H9 (cell line): ENCODE measurements around the gene LENG1. TPM values are rescaled to one million over a fixed set of nuclear protein-coding genes. Genes with fewer than 3 reads are reported as not detected.
A peak's percentile ranks its signal among the peaks of the same experiment; 100 is the strongest.

Experiments
- DNase-seq: peaks from one replicate; pipeline ENCODE4 v3.0.0-alpha.2; 2017
- H2AFZ ChIP-seq: one replicate; pipeline ENCODE4 v1.6.1; 2013; ENCODE audit warnings: mild to moderate bottlenecking, low read length, control low read depth, moderate library complexity
- H2AK5ac ChIP-seq: 2 replicates; pipeline ENCODE4 v1.6.1; 2013; ENCODE audit warnings: low read length, control low read depth, mixed read lengths; ENCODE audit not compliant: insufficient read length
- H2BK120ac ChIP-seq: one replicate; pipeline ENCODE4 v1.6.1; 2013; ENCODE audit warnings: low read depth, mild to moderate bottlenecking, low read length, control low read depth, inconsistent platforms; ENCODE audit not compliant: poor library complexity, severe bottlenecking
- H2BK12ac ChIP-seq: 2 replicates; pipeline ENCODE4 v1.6.1; 2013; ENCODE audit warnings: low read length, control low read depth, mixed read lengths, low read depth; ENCODE audit not compliant: insufficient read length
- H2BK15ac ChIP-seq: 2 replicates; pipeline ENCODE4 v1.6.1; 2013; ENCODE audit warnings: low read depth, low read length, control low read depth
- H2BK20ac ChIP-seq: one replicate; pipeline ENCODE4 v1.6.1; 2013; ENCODE audit warnings: low read depth, mild to moderate bottlenecking, low read length, control low read depth, inconsistent platforms; ENCODE audit not compliant: poor library complexity, severe bottlenecking
- H2BK5ac ChIP-seq: 2 replicates; pipeline ENCODE4 v1.6.1; 2013; ENCODE audit warnings: low read length, control low read depth, mixed read lengths; ENCODE audit not compliant: insufficient read length
- H3K14ac ChIP-seq: 2 replicates; pipeline ENCODE4 v1.6.1; 2013; ENCODE audit warnings: low read length, control low read depth; ENCODE audit not compliant: insufficient read depth
- H3K18ac ChIP-seq: 2 replicates; pipeline ENCODE4 v1.6.1; 2013; ENCODE audit warnings: low read depth, mild to moderate bottlenecking, mixed read lengths, low read length, control low read depth; ENCODE audit not compliant: insufficient read length
- H3K23ac ChIP-seq: 2 replicates; pipeline ENCODE4 v1.6.1; 2013; ENCODE audit warnings: low read length, control low read depth, mixed read lengths, low read depth; ENCODE audit not compliant: insufficient read length
- H3K23me2 ChIP-seq: 2 replicates; pipeline ENCODE4 v1.6.1; 2013; ENCODE audit warnings: low read depth, mild to moderate bottlenecking, mixed read lengths, low read length, control low read depth; ENCODE audit not compliant: insufficient read length, poor library complexity, severe bottlenecking
- H3K27ac ChIP-seq: 2 replicates; pipeline ENCODE4 v1.5.1; 2013; ENCODE audit warnings: low read length, control low read depth, mixed read lengths, low read depth; ENCODE audit not compliant: insufficient read length
- H3K27me3 ChIP-seq: 2 replicates; pipeline ENCODE4 v1.6.1; 2013; ENCODE audit warnings: low read length, control low read depth, inconsistent platforms; ENCODE audit not compliant: insufficient read depth
- H3K4ac ChIP-seq: 2 replicates; pipeline ENCODE4 v1.6.1; 2013; ENCODE audit warnings: low read depth, mild to moderate bottlenecking, control low read depth, inconsistent platforms, low read length, moderate library complexity
- H3K4me1 ChIP-seq: 2 replicates; pipeline ENCODE4 v1.6.1; 2013; ENCODE audit warnings: low read length, control low read depth, inconsistent platforms; ENCODE audit not compliant: insufficient read depth
- H3K4me2 ChIP-seq: 2 replicates; pipeline ENCODE4 v1.6.1; 2013; ENCODE audit warnings: low read length, control low read depth, mixed read lengths; ENCODE audit not compliant: insufficient read length, insufficient read depth
- H3K56ac ChIP-seq: 2 replicates; pipeline ENCODE4 v1.6.1; 2013; ENCODE audit warnings: low read depth, mild to moderate bottlenecking, mixed read lengths, low read length, control low read depth; ENCODE audit not compliant: insufficient read length
- H3K79me1 ChIP-seq: 2 replicates; pipeline ENCODE4 v1.6.1; 2013; ENCODE audit warnings: low read depth, mild to moderate bottlenecking, moderate library complexity, low read length, control low read depth, inconsistent platforms; ENCODE audit not compliant: insufficient read depth, poor library complexity, severe bottlenecking
- H3K79me2 ChIP-seq: 2 replicates; pipeline ENCODE4 v1.6.1; 2013; ENCODE audit warnings: low read length, control low read depth, inconsistent platforms; ENCODE audit not compliant: insufficient read depth
- H3K9ac ChIP-seq: 2 replicates; pipeline ENCODE4 v1.6.1; 2013; ENCODE audit warnings: low read length, control low read depth, mixed read lengths; ENCODE audit not compliant: insufficient read length; ENCODE audit errors: extremely low read depth
- H3K9me3 ChIP-seq: one replicate; pipeline ENCODE4 v1.6.1; 2013; ENCODE audit warnings: low read depth, low read length, inconsistent platforms; ENCODE audit not compliant: control insufficient read depth
- H3T11ph ChIP-seq: one replicate; pipeline ENCODE4 v1.6.1; 2013; ENCODE audit warnings: mild to moderate bottlenecking, low read length, control low read depth, inconsistent platforms
- H4K20me1 ChIP-seq: one replicate; pipeline ENCODE4 v1.6.1; 2013; ENCODE audit not compliant: control insufficient read depth, insufficient read length, insufficient read depth
- H4K5ac ChIP-seq: 2 replicates; pipeline ENCODE4 v1.6.1; 2013; ENCODE audit warnings: low read depth, mild to moderate bottlenecking, mixed read lengths, low read length, control low read depth; ENCODE audit not compliant: insufficient read length
- H4K8ac ChIP-seq: replicated peaks from 2 replicates; pipeline ENCODE4 v1.6.1; 2013; ENCODE audit warnings: low read length, control low read depth, mixed read lengths, low read depth; ENCODE audit not compliant: insufficient read length
- H4K91ac ChIP-seq: 2 replicates; pipeline ENCODE4 v1.6.1; 2013; ENCODE audit warnings: low read depth, mild to moderate bottlenecking, moderate library complexity, mixed read lengths, low read length, control low read depth; ENCODE audit not compliant: insufficient read length
- H3K27ac Mint-ChIP-seq, 3 experiments: 2 replicates in 2 of 3; 3 replicates in 1 of 3; pipeline ENCODE4 v1.8.0; 2020 to 2021; ENCODE audit warnings: mixed read lengths in 3 of 3, mild to moderate bottlenecking in 1 of 3, moderate library complexity in 1 of 3
- H3K27me3 Mint-ChIP-seq: 2 replicates; pipeline ENCODE4 v1.8.0; 2021; ENCODE audit warnings: low read depth, mild to moderate bottlenecking, moderate library complexity, mixed read lengths
- H3K36me3 Mint-ChIP-seq, 3 experiments: 2 replicates in 2 of 3; 3 replicates in 1 of 3; pipeline ENCODE4 v1.8.0; 2020 to 2021; ENCODE audit warnings: low read depth in 3 of 3, mixed read lengths in 3 of 3; ENCODE audit not compliant: insufficient read depth in 1 of 3
- H3K4me1 Mint-ChIP-seq, 2 experiments: 2 replicates each; pipeline ENCODE4 v1.8.0; 2020; ENCODE audit warnings: mixed read lengths in 2 of 2
- H3K4me3 Mint-ChIP-seq, 2 experiments: 2 replicates in 1 of 2; 3 replicates in 1 of 2; pipeline ENCODE4 v1.8.0; 2020 to 2021; ENCODE audit warnings: mild to moderate bottlenecking in 2 of 2, mixed read lengths in 2 of 2, moderate library complexity in 1 of 2
- H3K9me3 Mint-ChIP-seq, 2 experiments: 2 replicates in 1 of 2; 3 replicates in 1 of 2; pipeline ENCODE4 v1.8.0; 2020; ENCODE audit warnings: mild to moderate bottlenecking in 2 of 2, mixed read lengths in 2 of 2, moderate library complexity in 1 of 2
- CTCF ChIP-seq: fragments of 200-600 bp; sonication (generic); conservative IDR thresholded peaks from 3 replicates; pipeline ENCODE4 v1.8.0; 2021; ENCODE audit warnings: antibody characterized with exemption, mild to moderate bottlenecking
- WGBS: extraction: QIAGEN DNeasy Blood & Tissue Kit; methylation state at CpG from one replicate; pipeline ENCODE4 v1.1.7; 2013; ENCODE audit warnings: missing lambda C conversion rate, low lambda C conversion rate, mixed read lengths; ENCODE audit not compliant: insufficient read length; ENCODE audit errors: extremely low coverage; 5-methylcytosine and 5-hydroxymethylcytosine counted together
- long read RNA-seq: library from polyadenylated mRNA; unstranded; transcript quantifications from one replicate; pipeline ENCODE4 v2.0.0, GENCODE V29; 2020
- total RNA-seq: library from RNA; stranded (reverse); gene quantifications from 2 replicates; pipeline ENCODE4 v1.2.1, GENCODE V29; 2021

LENG1 gene
- total RNA-seq: 5.4 and 7.1 TPM in 2 replicates
- long read RNA-seq, transcript LENG1-201 (4 exons, 1,542 nt): major isoform, 19 of 21 reads
- long read RNA-seq, partial matches to known transcripts: 0 of 21 reads
- long read RNA-seq, other reads (novel, unspliced or antisense): 2 of 21 reads

GRCh38 chr19:54159352-54160181 is at the start of gene LENG1:
Gene LENG1 (minus strand): TSS chr19:54159721. CDS start chr19:54159695, 26 bp downstream.
- Histone ChIP-seq H3K79me1 (no peaks in the 10 kb centered on the region), H3K9me3 (no peaks in the 10 kb centered on the region), H2BK12ac (no peak within 1 kb of the TSS), H2BK5ac (no peak within 1 kb of the TSS), H3K23me2 (peaks cover 18% of the 10 kb centered on the region), H4K5ac (no peak within 1 kb of the TSS), H3K56ac (no peak within 1 kb of the TSS), H3K27ac (no peak within 1 kb of the TSS), H3K79me2 (no peaks in the 10 kb centered on the region; the same call in 1 of the 2 replicates), H3T11ph (no peak within 1 kb of the TSS), H4K91ac (no peak within 1 kb of the TSS), H2BK15ac (no peak within 1 kb of the TSS), H2AK5ac (no peak within 1 kb of the TSS), H2AFZ (no peak within 1 kb of the TSS), H3K18ac (peak within 1 kb of the TSS; percentile 81), H3K9ac (peak within 1 kb of the TSS; percentile 64), H3K14ac (peak within 1 kb of the TSS; percentile 87; the same call in 1 of the 2 replicates), H2BK20ac (no peak within 1 kb of the TSS), H3K23ac (no peak within 1 kb of the TSS), H3K4me2 (peak within 1 kb of the TSS; percentile 95), H2BK120ac (no peak within 1 kb of the TSS), H4K8ac (no peak within 1 kb of the TSS), H3K4me1 (no peaks in the 10 kb centered on the region), H4K20me1 (no peaks in the 10 kb centered on the region), H3K4ac (no peak within 1 kb of the TSS), H3K27me3 (no peaks in the 10 kb centered on the region)
- DNase-seq: peak; percentile 100
- WGBS: no CpG with 5 or more reads among the region's 72 CpGs
- Mint-ChIP-seq H3K4me1 (peaks cover 30 to 38% of the 10 kb centered on the region in 2 experiments), H3K36me3 (peaks cover 16 to 34% (median 30%) of the 10 kb centered on the region in 3 experiments), H3K27ac (peak within 1 kb of the TSS; percentile 98 to 100 (median 99)), H3K9me3 (peaks cover 0 to 3% of the 10 kb centered on the region in 2 experiments; a peak in 2 of 5 replicates), H3K4me3 (peak within 1 kb of the TSS; percentile 99 to 100), H3K27me3 (peaks cover 29% of the 10 kb centered on the region)
- peak; percentile 52 for TF ChIP-seq CTCF
